SK-N-SH (cell line): ENCODE measurements around the gene DCTD. TPM values are rescaled to one million over a fixed set of nuclear protein-coding genes. Genes with fewer than 3 reads are reported as not detected.

ENCODE experiments used
- CTCF ChIA-PET: fragments of 300-600, 350-600 bp; formaldehyde crosslinking; extraction: SDS; loops from one replicate; lab custom pipeline; 2021; lab: Yijun Ruan, JAX
- POLR2A ChIA-PET: fragments of 350-600 bp; sonication (Branson Sonifier 250); formaldehyde crosslinking; extraction: SDS; loops from one replicate; lab custom pipeline; 2020; ENCODE audit warnings: antibody characterized with exemption, inconsistent platforms; lab: Yijun Ruan, JAX
- DNase-seq: peaks from one replicate; pipeline ENCODE4 v3.0.0; 2012
- H2AFZ ChIP-seq: fragments of 200-600 bp; sonication (generic); 2 replicates; pipeline ENCODE4 v1.8.1; 2016; ENCODE audit warnings: antibody characterized with exemption, mild to moderate bottlenecking, low read depth
- H3F3A ChIP-seq: fragments of 200-600 bp; sonication (generic); replicated peaks from 2 replicates; pipeline ENCODE3; 2016; ENCODE audit warnings: antibody characterized with exemption, mild to moderate bottlenecking; ENCODE audit not compliant: insufficient read depth
- H3K27ac ChIP-seq, 2 experiments: fragments of 200-500 bp in 1 of 2; fragments of 200-600 bp in 1 of 2; sonication (Bioruptor generic) in 1 of 2; sonication (generic), shearing (Covaris generic) in 1 of 2; 2 replicates each; pipeline versions ENCODE4 v1.5.1 to v1.6.1; 2014 to 2016; ENCODE audit warnings: low read depth in 2 of 2, inconsistent platforms in 1 of 2, low read length in 1 of 2, mild to moderate bottlenecking in 1 of 2, mixed read lengths in 1 of 2
- H3K27me3 ChIP-seq: fragments of 200-600 bp; sonication (generic), shearing (Covaris generic); 2 replicates; pipeline ENCODE4 v1.6.1; 2016; ENCODE audit warnings: mixed run types; ENCODE audit not compliant: insufficient read depth
- H3K36me3 ChIP-seq, 2 experiments: fragments of 200-500 bp in 1 of 2; fragments of 200-600 bp in 1 of 2; sonication (Bioruptor generic) in 1 of 2; sonication (generic) in 1 of 2; replicated peaks in 1 of 2; 2 replicates each; pipeline versions ENCODE3 to v1.5.1; 2014 to 2016; ENCODE audit warnings: low read length in 1 of 2, mild to moderate bottlenecking in 1 of 2; ENCODE audit not compliant: insufficient read depth in 2 of 2, control insufficient read depth in 1 of 2
- H3K4me1 ChIP-seq, 2 experiments: fragments of 200-500 bp in 1 of 2; fragments of 200-600 bp in 1 of 2; sonication (Bioruptor generic) in 1 of 2; sonication (generic), shearing (Covaris generic) in 1 of 2; 2 replicates each; pipeline versions ENCODE4 v1.5.1 to v1.6.1; 2014 to 2016; ENCODE audit warnings: low read depth in 1 of 2, low read length in 1 of 2, mixed run types in 1 of 2; ENCODE audit not compliant: insufficient read depth in 2 of 2, control insufficient read depth in 1 of 2
- H3K4me2 ChIP-seq: fragments of 200-600 bp; sonication (generic), shearing (Covaris generic); 2 replicates; pipeline ENCODE4 v1.6.1; 2017; ENCODE audit warnings: mixed run types
- H3K4me3 ChIP-seq, 2 experiments: fragments of 200-500 bp in 1 of 2; fragments of 200-600 bp in 1 of 2; sonication (Bioruptor generic) in 1 of 2; sonication (generic), shearing (Covaris generic) in 1 of 2; 2 replicates each; pipeline versions ENCODE4 v1.5.1 to v1.8.1; 2014 to 2016; ENCODE audit warnings: low read depth in 2 of 2, inconsistent platforms in 1 of 2, low read length in 1 of 2, mild to moderate bottlenecking in 1 of 2, mixed read lengths in 1 of 2, moderate library complexity in 1 of 2
- H3K79me2 ChIP-seq: fragments of 200-600 bp; sonication (generic); 2 replicates; pipeline ENCODE4 v1.8.1; 2017; ENCODE audit warnings: mild to moderate bottlenecking; ENCODE audit not compliant: insufficient read depth
- H3K9ac ChIP-seq: fragments of 200-600 bp; sonication (generic); 2 replicates; pipeline ENCODE4 v1.6.1; 2017; ENCODE audit warnings: mixed run types
- H3K9me2 ChIP-seq: fragments of 200-600 bp; sonication (generic); 2 replicates; pipeline ENCODE4 v1.6.1; 2017; ENCODE audit warnings: mixed run types
- H3K9me3 ChIP-seq: fragments of 200-600 bp; sonication (generic); 2 replicates; pipeline ENCODE4 v1.6.1; 2017; ENCODE audit warnings: mixed run types, mild to moderate bottlenecking, moderate library complexity
- H4K20me1 ChIP-seq: fragments of 200-600 bp; sonication (generic); 2 replicates; pipeline ENCODE4 v1.6.1; 2017; ENCODE audit warnings: mild to moderate bottlenecking, mixed run types; ENCODE audit not compliant: insufficient read depth
- EP300 ChIP-seq, 2 experiments: IDR thresholded peaks; 2 replicates each; pipeline versions ENCODE4 v1.4.0 to v1.6.1; 2012; ENCODE audit warnings: borderline replicate concordance in 1 of 2, low read depth in 1 of 2, low read length in 1 of 2
- FOXJ3 ChIP-seq: sonication (generic); formaldehyde crosslinking; IDR thresholded peaks from 2 replicates; pipeline ENCODE4 v1.5.1; 2020; ENCODE audit warnings: mild to moderate bottlenecking, missing genetic modification reagents
- FOXM1 ChIP-seq: IDR thresholded peaks from 2 replicates; pipeline ENCODE4 v1.4.0; 2012; ENCODE audit warnings: low read depth, mild to moderate bottlenecking
- GABPA ChIP-seq: IDR thresholded peaks from 2 replicates; pipeline ENCODE4 v1.4.0; 2012; ENCODE audit warnings: low read depth, mild to moderate bottlenecking
- IRF3 ChIP-seq: fragments of 150-350 bp; IDR thresholded peaks from 2 replicates; pipeline ENCODE4 v1.6.1; 2016; ENCODE audit warnings: mild to moderate bottlenecking, low read depth, low read length
- MAX ChIP-seq: IDR thresholded peaks from 2 replicates; pipeline ENCODE4 v1.4.0; 2012; ENCODE audit warnings: low read depth
- MXI1 ChIP-seq: IDR thresholded peaks from 2 replicates; pipeline ENCODE4 v1.6.1; 2012; ENCODE audit warnings: mild to moderate bottlenecking, low read depth, low read length, improper control_type of control experiment
- NFIC ChIP-seq: IDR thresholded peaks from 2 replicates; pipeline ENCODE4 v1.4.0; 2012; ENCODE audit warnings: borderline replicate concordance
- RAD21 ChIP-seq: IDR thresholded peaks from 2 replicates; pipeline ENCODE4 v1.6.1; 2012; ENCODE audit warnings: mild to moderate bottlenecking, low read length
- RCOR1 ChIP-seq: fragments of 150-350 bp; IDR thresholded peaks from 2 replicates; pipeline ENCODE4 v1.6.1; 2017; ENCODE audit warnings: antibody characterized with exemption, low read length
- RFX5 ChIP-seq: IDR thresholded peaks from 2 replicates; pipeline ENCODE4 v1.6.1; 2012; ENCODE audit warnings: mild to moderate bottlenecking, improper control_type of control experiment, low read length
- SMC3 ChIP-seq: IDR thresholded peaks from 2 replicates; pipeline ENCODE4 v1.6.1; 2012; ENCODE audit warnings: low read depth, low read length, improper control_type of control experiment
- TAF1 ChIP-seq: IDR thresholded peaks from 2 replicates; pipeline ENCODE4 v1.6.1; 2012; ENCODE audit warnings: low read depth, mild to moderate bottlenecking, low read length, moderate library complexity, borderline replicate concordance
- TCF12 ChIP-seq: IDR thresholded peaks from 2 replicates; pipeline ENCODE4 v1.4.0; 2012
- USF2 ChIP-seq: fragments of 150-350 bp; IDR thresholded peaks from 2 replicates; pipeline ENCODE4 v1.6.1; 2017; ENCODE audit warnings: antibody characterized with exemption, low read length, low read depth, borderline replicate concordance
- YY1 ChIP-seq: IDR thresholded peaks from 2 replicates; pipeline ENCODE4 v1.4.0; 2012; ENCODE audit warnings: low read depth, mild to moderate bottlenecking
- WGBS: methylation state at CpG from one replicate; pipeline ENCODE4 v1.1.6; 2017; ENCODE audit warnings: low lambda C conversion rate; 5-methylcytosine and 5-hydroxymethylcytosine counted together
- polyA plus RNA-seq, 3 experiments: library from polyadenylated mRNA; depleted of rRNA; stranded (reverse); fragments of >200 nt; gene quantifications; 2 replicates each; pipeline ENCODE4 v1.2.3, GENCODE V29; 2012
- TF ChIP-seq, protein P1 (sequence below): IDR thresholded peaks from 2 replicates; pipeline ENCODE4 v1.4.0; 2012; ENCODE audit warnings: low read depth, borderline replicate concordance
- TF ChIP-seq, protein P2 (sequence below): IDR thresholded peaks from 2 replicates; pipeline ENCODE4; 2012

DCTD gene
- polyA plus RNA-seq, 1 of the 3 experiments (the other 2 are of a cell fraction), result 123 TPM

DNA sequence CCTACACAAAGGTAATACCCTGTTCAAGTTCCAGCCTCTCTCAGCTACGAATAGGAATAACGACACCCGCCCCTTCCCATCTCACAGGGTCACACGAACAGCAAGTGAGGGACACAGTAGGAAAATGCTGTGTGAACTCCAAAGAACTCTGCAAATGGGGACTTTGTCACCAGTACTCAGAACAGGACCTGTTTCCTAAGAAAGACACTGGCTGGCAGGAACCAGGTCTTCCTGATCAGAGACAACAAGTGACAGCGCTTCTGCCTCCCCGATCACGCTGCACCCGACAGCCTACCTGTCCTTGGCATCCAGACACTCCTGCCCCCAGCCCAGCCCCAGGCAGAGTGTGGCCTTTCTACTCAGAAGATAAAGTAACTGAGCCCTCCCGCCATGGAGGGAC lies 14.2 kb downstream of the DCTD start:
- H3K27ac ChIP-seq, result no peak overlapping the region
- no peak overlapping the region for H3K4me3 ChIP-seq
- H2AFZ ChIP-seq, result no peak overlapping the region
- H3K9me2 ChIP-seq, result no peaks in the 10 kb centered on the region
- TF ChIP-seq RFX5, result no peak
- no peak for TF ChIP-seq GABPA
- no peak for TF ChIP-seq USF2
- TF ChIP-seq MAX, result no peak
- TF ChIP-seq NFIC, result no peak
- TF ChIP-seq RCOR1, result no peak
- no peak for TF ChIP-seq TCF12
- TF ChIP-seq, protein P1, sequence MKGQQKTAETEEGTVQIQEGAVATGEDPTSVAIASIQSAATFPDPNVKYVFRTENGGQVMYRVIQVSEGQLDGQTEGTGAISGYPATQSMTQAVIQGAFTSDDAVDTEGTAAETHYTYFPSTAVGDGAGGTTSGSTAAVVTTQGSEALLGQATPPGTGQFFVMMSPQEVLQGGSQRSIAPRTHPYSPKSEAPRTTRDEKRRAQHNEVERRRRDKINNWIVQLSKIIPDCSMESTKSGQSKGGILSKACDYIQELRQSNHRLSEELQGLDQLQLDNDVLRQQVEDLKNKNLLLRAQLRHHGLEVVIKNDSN, result no peak
- TF ChIP-seq, protein P2, sequence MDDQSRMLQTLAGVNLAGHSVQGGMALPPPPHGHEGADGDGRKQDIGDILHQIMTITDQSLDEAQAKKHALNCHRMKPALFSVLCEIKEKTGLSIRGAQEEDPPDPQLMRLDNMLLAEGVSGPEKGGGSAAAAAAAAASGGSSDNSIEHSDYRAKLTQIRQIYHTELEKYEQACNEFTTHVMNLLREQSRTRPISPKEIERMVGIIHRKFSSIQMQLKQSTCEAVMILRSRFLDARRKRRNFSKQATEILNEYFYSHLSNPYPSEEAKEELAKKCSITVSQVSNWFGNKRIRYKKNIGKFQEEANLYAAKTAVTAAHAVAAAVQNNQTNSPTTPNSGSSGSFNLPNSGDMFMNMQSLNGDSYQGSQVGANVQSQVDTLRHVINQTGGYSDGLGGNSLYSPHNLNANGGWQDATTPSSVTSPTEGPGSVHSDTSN, result no peak
- no peak for TF ChIP-seq SMC3
- peaks cover 28% of the 10 kb centered on the region; the same call in 1 of the 2 replicates for H3K79me2 ChIP-seq
- no peaks in the 10 kb centered on the region for H3K9me3 ChIP-seq
- H3K27me3 ChIP-seq, result no peaks in the 10 kb centered on the region
- no peak overlapping the region for H3K4me2 ChIP-seq
- no peak overlapping the region for H3K9ac ChIP-seq
- H4K20me1 ChIP-seq, result 0 out of 2 replicates have a peak, but pooled peaks cover 3% of the 10 kb centered on the region
- POLR2A ChIA-PET, result no interaction called here
- peaks cover 37 to 59% of the 10 kb centered on the region in 2 experiments for H3K36me3 ChIP-seq
- DNase-seq, result no peak
- no peaks in the 10 kb centered on the region for H3F3A ChIP-seq
- WGBS, result 96% methylated on average over 9 of the region's 9 CpGs
- CTCF ChIA-PET, result interaction anchor here (1.9 kb wide), 1 partner anchor 22 kb away, joined by 5 read pairs; no protein-coding TSS in a partner anchor
- H3K4me1 ChIP-seq, result peaks cover 0 to 21% of the 10 kb centered on the region in 2 experiments; a peak in 2 of 4 replicates

DNA sequence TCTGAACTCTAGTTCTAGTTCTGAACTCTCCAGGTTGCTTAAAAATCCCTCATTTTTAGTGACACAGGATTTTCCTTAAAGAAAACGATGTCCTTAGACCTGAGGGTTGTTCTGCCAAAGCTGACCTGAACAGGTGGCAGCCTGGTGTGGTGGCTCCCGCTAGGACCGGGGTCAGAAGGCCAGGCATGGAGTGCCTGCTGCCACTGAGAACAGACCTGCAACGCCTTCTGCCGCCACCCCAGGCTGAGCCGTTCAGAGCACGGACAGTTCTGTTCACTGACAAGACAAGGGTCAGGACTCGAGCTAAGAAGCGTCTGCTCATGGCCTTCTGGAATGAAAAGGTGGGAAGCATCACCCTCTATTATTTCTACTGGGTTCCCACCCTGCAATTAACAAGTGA lies 15.8 kb downstream of the DCTD start:
- TF ChIP-seq MAX (no peak), TAF1 (no peak), EP300 (IDR thresholded peaks at IDR 0.05; ENCODE audit: borderline replicate concordance in 1 of 2, low read depth in 1 of 2, low read length in 1 of 2) (no peak), TCF12 (no peak), RCOR1 (no peak), FOXJ3 (CRISPR knock-in tag) (no peak), IRF3 (no peak), FOXM1 (no peak), MXI1 (no peak), YY1 (no peak), RFX5 (no peak), RAD21 (no peak), SMC3 (no peak)
- TF ChIP-seq, protein P1, result no peak
- no peak for DNase-seq
- Histone ChIP-seq H3K36me3 (peaks cover 26 to 57% of the 10 kb centered on the region in 2 experiments), H3K9ac (no peak overlapping the region), H3F3A (no peaks in the 10 kb centered on the region), H3K4me3 (no peak overlapping the region), H3K9me3 (no peaks in the 10 kb centered on the region), H3K79me2 (peaks cover 15% of the 10 kb centered on the region; the same call in 1 of the 2 replicates), H4K20me1 (0 out of 2 replicates have a peak, but pooled peaks cover 3% of the 10 kb centered on the region), H3K4me1 (peaks cover 0 to 21% of the 10 kb centered on the region in 2 experiments; a peak in 2 of 4 replicates), H3K9me2 (no peaks in the 10 kb centered on the region), H2AFZ (no peak overlapping the region), H3K27ac (no peak overlapping the region), H3K4me2 (no peak overlapping the region), H3K27me3 (no peaks in the 10 kb centered on the region)
- POLR2A ChIA-PET, result no interaction called here
- CTCF ChIA-PET, result interaction anchor here (1.9 kb wide), 1 partner anchor 24 kb away, joined by 5 read pairs; no protein-coding TSS in a partner anchor
- 94% methylated on average over 4 of the region's 9 CpGs for WGBS
